Spleen (tissue), 11 donors: ENCODE data around the gene UBN1. TPM values are rescaled to one million over a fixed set of nuclear protein-coding genes. Genes with fewer than 3 reads are reported as not detected.
A peak's percentile ranks its signal among the peaks of the same experiment; 100 is the strongest.

Experiments
- DNase-seq: peaks from one replicate; pipeline ENCODE4 v3.0.0-alpha.2; 2020
- H3K27ac ChIP-seq, 8 donors: fragments of 200-600 bp; sonication (generic) in 7 of 8; 1 replicate in 4 of 8; 2 replicates in 4 of 8; pipeline versions ENCODE4 v1.5.0 to v1.8.0; 2016 to 2021; ENCODE audit warnings: inconsistent platforms in 4 of 8, mild to moderate bottlenecking in 4 of 8, moderate library complexity in 1 of 8
- H3K27me3 ChIP-seq, 7 donors: fragments of 200-600 bp; sonication (generic) in 6 of 7; replicated peaks in 1 of 7; 1 replicate in 4 of 7; 2 replicates in 3 of 7; pipeline versions ENCODE4 v1.5.0 to v1.8.0; 2016 to 2021; ENCODE audit warnings: inconsistent platforms in 3 of 7, mild to moderate bottlenecking in 1 of 7
- H3K36me3 ChIP-seq, 6 donors: fragments of 200-600 bp; sonication (generic) in 5 of 6; 1 replicate in 4 of 6; 2 replicates in 2 of 6; pipeline versions ENCODE4 v1.5.0 to v1.8.0; 2016 to 2021; ENCODE audit warnings: inconsistent platforms in 2 of 6
- H3K4me1 ChIP-seq, 6 donors: fragments of 200-600 bp; sonication (generic) in 5 of 6; 1 replicate in 3 of 6; 2 replicates in 3 of 6; pipeline versions ENCODE4 v1.5.0 to v1.8.0; 2016 to 2021; ENCODE audit warnings: inconsistent platforms in 3 of 6
- H3K4me3 ChIP-seq, 8 donors: fragments of 200-600 bp; sonication (generic) in 7 of 8; 1 replicate in 4 of 8; 2 replicates in 4 of 8; pipeline versions ENCODE4 v1.5.0 to v1.8.0; 2016 to 2021; ENCODE audit warnings: inconsistent platforms in 4 of 8, mild to moderate bottlenecking in 4 of 8, moderate library complexity in 2 of 8
- H3K9me3 ChIP-seq, 8 donors: fragments of 200-600 bp; sonication (generic) in 7 of 8; 1 replicate in 4 of 8; 2 replicates in 4 of 8; pipeline versions ENCODE4 v1.5.0 to v1.8.0; 2016 to 2021; ENCODE audit warnings: inconsistent platforms in 4 of 8
- CTCF ChIP-seq, 11 experiments: fragments of 200-600 bp in 7 of 11; fragments of 450-650 bp in 4 of 11; sonication (generic) in 4 of 11; IDR thresholded peaks in 8 of 11; conservative IDR thresholded peaks in 3 of 11; 1 replicate in 7 of 11; 2 replicates in 4 of 11; pipeline versions ENCODE4 v1.4.0 to v1.8.0; 2016 to 2021; ENCODE audit warnings: antibody characterized with exemption in 11 of 11, inconsistent platforms in 4 of 11, mild to moderate bottlenecking in 1 of 11
- POLR2A ChIP-seq, 3 donors: fragments of 450-650 bp; IDR thresholded peaks; one replicate each; pipeline ENCODE4 v1.5.1; 2017; ENCODE audit warnings: antibody characterized with exemption in 3 of 3, mild to moderate bottlenecking in 1 of 3
- POLR2AphosphoS5 ChIP-seq, 3 donors: sonication (generic); formaldehyde crosslinking; IDR thresholded peaks; one replicate each; pipeline ENCODE4 v1.5.1; 2017; ENCODE audit warnings: antibody characterized with exemption in 3 of 3
- WGBS, 5 donors: extraction: QIAGEN DNeasy Blood & Tissue Kit in 3 of 5; methylation state at CpG; one replicate each; pipeline versions ENCODE4 v1.1.5 to v1.1.7; 2013 to 2018; 5-methylcytosine and 5-hydroxymethylcytosine counted together
- intact Hi-C: fragments of 100-400 bp; cut with DNase I; formaldehyde crosslinking; loops from one replicate; pipeline ENCODE4 v1.15.0; 2023; ENCODE audit warnings: low total_unique reads
- polyA plus RNA-seq, 3 donors: library from polyadenylated mRNA; stranded (reverse); fragments of 200-250 nt; gene quantifications; one replicate each; pipeline ENCODE4 v1.2.1, GENCODE V29; 2013
- total RNA-seq, 7 donors: library from RNA; depleted of rRNA in 3 of 7; stranded (reverse); fragments of >200 nt in 3 of 7; fragmentation: NEBNext Ultra II Directional in 4 of 7; extraction: Animal tissue kit (Norgen Biotek cat#: 25700) in 4 of 7; gene quantifications; one replicate each; pipeline versions ENCODE4 v1.1.0 to v1.2.1, GENCODE V29; 2016 to 2021
- donor health status: healthy with polysubstance abuse.
- donor health status: DM: no; HTN: no; CAD: no; lungs with moderate emphysema.
- donor health status: DM: no; HTN: no; CAD: no.
- donor health status: Bipolar disorder and iron deficiency.
- donor health status: healthy.
- donor health status: DM: no; HTN: no; CAD: no.
- donor health status: DM: yes; HTN: yes; CAD: no.

Gene UBN1
- total and polyA plus RNA-seq, 10 donors: 4.8 to 69.4 (median 52.2) TPM

GRCh38 chr16:4840984-4841383, 6.3 kb upstream of the UBN1 start:
- no peak overlapping the region for H3K27ac ChIP-seq
- no peak overlapping the region for H3K4me3 ChIP-seq

GRCh38 chr16:4846503-4846900, 779 bp upstream of the UBN1 start:
- H3K4me1 ChIP-seq: peaks cover 38 to 64% (median 60%) of the 10 kb centered on the region in 6 donors
- 0 to 1% (median 0%) methylated on average over 5 to 27 of the region's 27 CpGs for WGBS, 5 donors
- intact Hi-C loops: no loop called here

More at GRCh38 chr16:4840984-4841383, 6.3 kb upstream of the UBN1 start:
- intact Hi-C loops: no loop called here
- no peak for TF ChIP-seq POLR2AphosphoS5 (IDR thresholded peaks at IDR 0.05)
- no peak for TF ChIP-seq CTCF (IDR thresholded peaks at IDR 0.05 in 8 of 11, conservative IDR thresholded peaks at IDR 0.05 in 3 of 11)
- TF ChIP-seq POLR2A (IDR thresholded peaks at IDR 0.05): no peak
- Histone ChIP-seq H3K27me3 (no peaks in the 10 kb centered on the region), H3K9me3 (no peaks in the 10 kb centered on the region), H3K36me3 (peaks cover 7 to 97% (median 84%) of the 10 kb centered on the region in 6 donors), H3K4me1 (peaks cover 6 to 25% (median 17%) of the 10 kb centered on the region in 6 donors)
- no peak for DNase-seq
- WGBS, 5 donors: 76 to 80% (median 78%) methylated on average over 5 of the region's 5 CpGs

GRCh38 chr16:4847774-4848587, 700 bp downstream of the UBN1 start:
- Histone ChIP-seq H3K9me3 (no peaks in the 10 kb centered on the region), H3K27ac (peak overlapping the region; percentile 94 to 100 (median 98)), H3K27me3 (no peaks in the 10 kb centered on the region), H3K4me3 (peak overlapping the region; percentile 94 to 98 (median 98)), H3K4me1 (peaks cover 38 to 76% (median 74%) of the 10 kb centered on the region in 6 donors), H3K36me3 (peaks cover 4 to 31% (median 23%) of the 10 kb centered on the region in 6 donors)
- peak; percentile 91 for DNase-seq
- TF ChIP-seq POLR2AphosphoS5 (IDR thresholded peaks at IDR 0.05) (peak in 2 of 3 donors; percentile 12 to 45), CTCF (IDR thresholded peaks at IDR 0.05 in 8 of 11, conservative IDR thresholded peaks at IDR 0.05 in 3 of 11) (no peak), POLR2A (IDR thresholded peaks at IDR 0.05) (peak in 1 of 3 donors; percentile 31)
- WGBS, 5 donors: 0 to 1% (median 0%) methylated on average over 14 to 83 of the region's 83 CpGs
- intact Hi-C loops: no loop called here

More at GRCh38 chr16:4846503-4846900, 779 bp upstream of the UBN1 start:
- TF ChIP-seq POLR2AphosphoS5 (IDR thresholded peaks at IDR 0.05): no peak
- TF ChIP-seq POLR2A (IDR thresholded peaks at IDR 0.05): no peak
- no peak for TF ChIP-seq CTCF (IDR thresholded peaks at IDR 0.05 in 8 of 11, conservative IDR thresholded peaks at IDR 0.05 in 3 of 11)
- Histone ChIP-seq H3K9me3 (no peaks in the 10 kb centered on the region), H3K27ac (peak overlapping the region; percentile 94 to 100 (median 98)), H3K27me3 (no peaks in the 10 kb centered on the region), H3K36me3 (peaks cover 7 to 41% (median 36%) of the 10 kb centered on the region in 6 donors), H3K4me3 (peak overlapping the region; percentile 94 to 98 (median 98))
- DNase-seq: peak; percentile 92

- H3K4me3 ChIP-seq: peak overlapping the region in 4 of 8 donors; percentile 95 to 98 (median 96)
- peaks cover 0 to 31% (median 23%) of the 10 kb centered on the region in 6 donors for H3K36me3 ChIP-seq
- TF ChIP-seq POLR2A (IDR thresholded peaks at IDR 0.05) (no peak), CTCF (IDR thresholded peaks at IDR 0.05 in 8 of 11, conservative IDR thresholded peaks at IDR 0.05 in 3 of 11) (no peak), POLR2AphosphoS5 (IDR thresholded peaks at IDR 0.05) (no peak)
- H3K27me3 ChIP-seq: no peaks in the 10 kb centered on the region
- H3K9me3 ChIP-seq: no peaks in the 10 kb centered on the region
- H3K4me1 ChIP-seq: peaks cover 46 to 87% (median 74%) of the 10 kb centered on the region in 6 donors
- WGBS, 5 donors: 71 to 87% (median 78%) methylated on average over 3 of the region's 3 CpGs
- no peak for DNase-seq
- intact Hi-C loops: no loop called here
- peak overlapping the region in 7 of 8 donors; percentile 9 to 100 (median 94) for H3K27ac ChIP-seq
Observed at GRCh38 chr16:4850211-4850610, 2.9 kb downstream of the UBN1 start.
